ENCODE results near the gene CYB5D1.

Gene CYB5D1

DNA sequence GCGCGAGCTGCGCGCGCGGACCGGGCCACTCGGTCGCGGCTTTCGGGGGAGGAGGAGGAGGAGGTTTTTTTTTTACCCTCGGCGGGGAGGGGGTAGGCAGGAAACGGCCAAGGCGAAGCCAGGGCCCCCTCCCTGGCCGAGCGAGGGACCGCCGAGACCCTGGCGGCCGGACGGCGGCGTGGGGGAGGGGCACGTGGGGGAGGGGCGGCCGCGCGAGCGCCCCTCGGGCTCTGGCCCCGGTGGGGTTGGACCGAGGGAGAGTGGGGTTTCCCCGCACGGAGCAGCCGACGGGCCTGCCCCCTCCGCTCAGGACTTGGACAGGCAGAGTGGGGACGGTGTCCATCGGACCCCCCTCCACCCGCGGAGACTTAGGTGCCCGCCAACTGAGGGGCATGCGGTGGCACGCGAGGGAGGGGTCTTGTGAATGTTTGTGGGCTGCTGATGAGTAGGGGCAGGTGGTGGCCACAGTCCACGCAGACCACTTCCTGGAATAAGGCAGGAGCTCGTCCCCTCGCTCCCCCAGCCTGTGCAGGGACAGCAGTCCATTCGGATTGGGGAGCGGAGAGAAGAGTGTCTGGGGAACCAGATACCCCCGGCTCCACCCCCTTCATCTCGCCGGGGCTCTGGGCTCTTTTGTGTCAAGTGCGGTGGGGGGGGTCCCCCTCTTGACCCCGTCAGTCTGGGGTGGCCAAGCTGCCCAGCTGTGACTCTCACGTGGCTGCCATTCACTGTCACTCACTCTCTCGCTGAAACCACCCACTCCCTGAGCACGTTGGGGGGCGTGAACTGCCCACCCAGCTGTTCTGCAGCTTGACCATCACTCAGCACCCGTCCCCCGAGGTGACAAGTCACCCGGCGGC, 27.8 kb downstream of the CYB5D1 start:
- H3K4me1 ChIP-seq (ENCODE audit: insufficient read depth, insufficient read length): peaks cover 5% of the 10 kb centered on the region
- TF ChIP-seq ZNF274 (IDR thresholded peaks at IDR 0.05; ENCODE audit: low read depth, low read length) (no peak), YY1 (IDR thresholded peaks at IDR 0.05; ENCODE audit: insufficient read depth, insufficient read length) (no peak), SUZ12 (IDR thresholded peaks at IDR 0.05; ENCODE audit: extremely low read depth, insufficient read depth, insufficient read length) (no peak)

DNA sequence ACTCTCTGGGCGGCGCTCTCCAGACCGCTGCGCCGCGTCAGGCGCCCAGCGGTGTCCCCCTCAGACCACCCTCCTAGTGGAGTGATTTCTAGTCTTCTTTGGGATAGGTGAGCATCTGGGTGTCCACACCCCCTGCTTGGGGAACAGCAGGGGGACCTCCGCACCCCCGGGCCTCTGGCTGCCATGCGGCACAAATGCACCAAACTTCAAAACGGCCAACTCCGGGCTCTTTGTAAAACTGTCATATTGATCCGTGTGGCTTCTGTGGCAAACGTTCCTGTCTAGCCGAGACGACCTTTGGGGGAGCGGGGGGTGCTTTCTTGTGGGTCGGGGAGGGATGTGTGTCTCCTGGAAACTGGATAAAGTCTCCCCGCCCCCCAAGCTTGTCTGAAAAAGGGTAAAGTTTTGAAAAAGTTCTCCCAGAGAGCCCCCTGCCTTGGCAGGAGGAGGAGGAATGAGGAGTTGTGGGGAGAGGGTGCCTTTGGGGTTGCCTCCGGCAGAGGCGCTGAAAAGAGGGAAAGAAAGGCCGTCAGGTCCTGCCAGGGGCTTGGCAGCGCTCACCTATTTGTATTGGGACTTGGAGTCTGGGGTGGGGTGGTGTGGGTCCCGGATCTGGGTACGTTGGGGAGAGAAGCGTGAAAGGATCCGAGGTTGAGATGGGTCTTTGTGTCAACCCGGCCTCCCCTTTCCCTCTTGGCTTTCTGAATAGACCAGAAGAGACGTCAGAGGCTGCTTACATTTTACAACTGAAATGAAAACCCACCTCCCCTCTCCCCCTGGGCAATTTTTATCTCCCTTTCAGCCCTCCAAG, 28.6 kb downstream of the CYB5D1 start:
- peak overlapping the region; percentile 79 for H3K9ac ChIP-seq (ENCODE audit: insufficient read length, low read depth)
- peaks cover 5% of the 10 kb centered on the region for H3K4me1 ChIP-seq (ENCODE audit: insufficient read depth, insufficient read length)
- no peak for TF ChIP-seq ZNF274 (IDR thresholded peaks at IDR 0.05; ENCODE audit: low read depth, low read length)
- no peak for TF ChIP-seq SUZ12 (IDR thresholded peaks at IDR 0.05; ENCODE audit: extremely low read depth, insufficient read depth, insufficient read length)
- TF ChIP-seq YY1 (IDR thresholded peaks at IDR 0.05; ENCODE audit: insufficient read depth, insufficient read length): no peak
- no peaks in the 10 kb centered on the region for H3K9me3 ChIP-seq (ENCODE audit: insufficient read depth, low read length)
- DNase-seq (ENCODE audit: low read depth, low spot score): no peak
- H3K27me3 ChIP-seq (ENCODE audit: insufficient read depth, insufficient read length): no peaks in the 10 kb centered on the region
- peaks cover 19% of the 10 kb centered on the region for H3K36me3 ChIP-seq (ENCODE audit: insufficient read depth, insufficient read length, low read length)
- peak overlapping the region; percentile 67 for H3K4me3 ChIP-seq (ENCODE audit: insufficient read length, low read depth)

More for the DNA sequence above, 27.8 kb downstream of the CYB5D1 start:
- H3K27me3 ChIP-seq (ENCODE audit: insufficient read depth, insufficient read length): no peaks in the 10 kb centered on the region
- DNase-seq (ENCODE audit: low read depth, low spot score): no peak
- H3K36me3 ChIP-seq (ENCODE audit: insufficient read depth, insufficient read length, low read length): peaks cover 18% of the 10 kb centered on the region
- peak overlapping the region; percentile 79 for H3K9ac ChIP-seq (ENCODE audit: insufficient read length, low read depth)
- H3K9me3 ChIP-seq (ENCODE audit: insufficient read depth, low read length): no peaks in the 10 kb centered on the region
- H3K4me3 ChIP-seq (ENCODE audit: insufficient read length, low read depth): peak overlapping the region; percentile 67

DNA sequence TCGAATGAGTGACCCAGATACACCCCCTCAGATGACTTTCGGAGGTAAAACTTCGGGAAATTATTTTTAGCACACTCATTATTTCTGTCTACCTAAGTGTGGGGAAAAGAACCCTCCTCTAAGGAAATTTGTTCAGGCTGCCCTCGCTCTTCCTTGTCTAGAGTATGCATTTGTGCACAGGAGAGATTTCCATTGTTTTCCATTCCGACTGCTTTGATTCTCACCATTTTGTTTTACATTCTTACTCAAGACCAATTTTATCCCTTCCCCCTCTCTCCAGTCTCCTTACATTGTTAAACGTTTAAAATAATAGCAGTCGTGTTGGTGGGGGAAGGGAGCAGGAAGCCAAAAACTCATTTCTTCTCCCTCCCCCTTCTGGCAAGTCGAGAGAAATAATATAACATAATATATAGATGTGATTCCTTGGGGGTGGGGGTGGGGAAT, 29.3 kb downstream of the CYB5D1 start:
- peak overlapping the region; percentile 50 for H3K9ac ChIP-seq (ENCODE audit: insufficient read length, low read depth)
- no peaks in the 10 kb centered on the region for H3K9me3 ChIP-seq (ENCODE audit: insufficient read depth, low read length)
- TF ChIP-seq SUZ12 (IDR thresholded peaks at IDR 0.05; ENCODE audit: extremely low read depth, insufficient read depth, insufficient read length) (no peak), YY1 (IDR thresholded peaks at IDR 0.05; ENCODE audit: insufficient read depth, insufficient read length) (no peak), ZNF274 (IDR thresholded peaks at IDR 0.05; ENCODE audit: low read depth, low read length) (no peak)
- H3K4me1 ChIP-seq (ENCODE audit: insufficient read depth, insufficient read length): peaks cover 5% of the 10 kb centered on the region
- no peaks in the 10 kb centered on the region for H3K27me3 ChIP-seq (ENCODE audit: insufficient read depth, insufficient read length)
- H3K4me3 ChIP-seq (ENCODE audit: insufficient read length, low read depth): peak overlapping the region; percentile 67
- H3K36me3 ChIP-seq (ENCODE audit: insufficient read depth, insufficient read length, low read length): peaks cover 22% of the 10 kb centered on the region
- no peak for DNase-seq (ENCODE audit: low read depth, low spot score)

DNA sequence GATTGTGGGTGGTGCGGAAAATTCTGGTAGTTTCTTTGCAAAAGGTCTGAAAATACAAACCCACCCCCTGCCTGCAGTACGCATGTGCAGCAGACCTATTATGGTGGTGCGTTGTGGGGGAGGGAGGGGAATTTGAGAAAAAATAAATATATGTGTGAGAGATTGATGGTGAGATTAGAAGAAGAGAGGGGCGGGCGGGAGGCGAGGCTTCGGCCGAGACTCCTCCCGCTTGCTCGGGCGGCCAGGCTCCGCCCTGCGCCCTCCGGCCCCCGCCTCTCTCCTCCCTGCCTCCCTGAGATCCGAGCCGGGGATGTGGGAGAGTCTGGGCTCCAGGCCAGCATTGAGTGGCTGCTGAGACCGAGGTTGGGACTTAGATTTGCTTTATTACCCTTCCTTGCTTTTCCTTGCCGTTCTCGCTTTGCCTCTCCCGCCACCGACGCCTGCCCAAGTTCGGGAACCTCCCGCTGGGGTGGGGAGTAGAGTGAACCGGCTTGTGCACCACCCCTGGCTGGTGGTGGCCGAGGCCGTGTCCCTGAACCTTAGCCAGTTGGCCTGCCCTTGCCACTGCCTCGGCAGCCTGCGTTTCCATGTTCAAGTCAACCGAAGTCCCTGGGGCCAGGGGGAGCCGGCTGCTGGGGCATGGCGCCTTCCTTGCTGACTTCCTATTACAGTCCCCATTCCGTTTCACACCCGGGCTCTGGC, 29.8 kb downstream of the CYB5D1 start:
- Histone ChIP-seq H3K36me3 (ENCODE audit: insufficient read depth, insufficient read length, low read length) (peaks cover 22% of the 10 kb centered on the region), H3K4me1 (ENCODE audit: insufficient read depth, insufficient read length) (peaks cover 5% of the 10 kb centered on the region), H3K9ac (ENCODE audit: insufficient read length, low read depth) (peak overlapping the region; percentile 79), H3K27me3 (ENCODE audit: insufficient read depth, insufficient read length) (no peaks in the 10 kb centered on the region), H3K9me3 (ENCODE audit: insufficient read depth, low read length) (no peaks in the 10 kb centered on the region), H3K4me3 (ENCODE audit: insufficient read length, low read depth) (peak overlapping the region; percentile 35)
- TF ChIP-seq YY1 (IDR thresholded peaks at IDR 0.05; ENCODE audit: insufficient read depth, insufficient read length): no peak
- TF ChIP-seq ZNF274 (IDR thresholded peaks at IDR 0.05; ENCODE audit: low read depth, low read length): no peak
- TF ChIP-seq SUZ12 (IDR thresholded peaks at IDR 0.05; ENCODE audit: extremely low read depth, insufficient read depth, insufficient read length): no peak
- DNase-seq (ENCODE audit: low read depth, low spot score): no peak

DNA sequence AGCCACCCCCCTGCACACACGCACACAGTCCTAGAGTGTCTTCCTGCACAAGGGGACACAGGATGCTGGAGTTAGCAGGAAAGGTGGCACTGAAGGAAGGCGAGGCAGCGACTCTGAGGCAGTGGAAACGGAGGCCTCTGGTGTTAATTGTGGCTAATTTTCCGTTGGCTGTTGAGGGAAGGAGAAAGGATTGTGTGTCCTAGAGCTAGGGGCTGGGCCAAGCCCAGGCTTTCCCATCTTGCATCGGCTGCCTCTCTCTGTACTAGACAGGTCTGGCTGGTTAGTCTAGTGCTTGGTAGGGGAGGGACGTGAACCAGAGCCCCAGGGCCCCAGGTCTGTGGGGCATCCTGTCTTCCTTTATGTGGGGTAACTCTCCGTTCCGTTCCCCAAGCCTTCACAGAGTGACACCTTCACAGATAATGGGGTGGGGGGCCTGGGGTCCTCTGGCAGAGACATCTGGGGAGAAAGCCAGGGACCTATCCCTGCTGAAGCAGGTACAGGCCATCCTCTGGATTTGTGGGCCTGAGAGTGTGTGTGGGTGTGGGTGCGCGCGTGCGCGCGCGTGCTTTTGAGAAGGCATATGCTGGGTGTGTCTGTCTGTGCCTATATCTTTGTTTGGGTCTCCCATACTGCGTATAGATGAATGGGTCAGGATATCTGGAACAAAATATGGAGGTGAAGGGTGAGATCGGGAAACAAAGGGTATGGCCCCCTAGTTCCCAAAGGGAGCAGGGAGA, 30.5 kb downstream of the CYB5D1 start, which contains the start of gene CHD3:
TSS of gene CHD3 (plus strand) at position 606 of the 737 bp plus-strand sequence. CDS start 212 bp downstream, outside the sequence.
- Histone ChIP-seq H3K9me3 (ENCODE audit: insufficient read depth, low read length) (no peaks in the 10 kb centered on the region), H3K4me3 (ENCODE audit: insufficient read length, low read depth) (peak within 1 kb of the TSS; percentile 35), H3K36me3 (ENCODE audit: insufficient read depth, insufficient read length, low read length) (peaks cover 19% of the 10 kb centered on the region), H3K9ac (ENCODE audit: insufficient read length, low read depth) (peak within 1 kb of the TSS; percentile 79), H3K27me3 (ENCODE audit: insufficient read depth, insufficient read length) (no peaks in the 10 kb centered on the region), H3K4me1 (ENCODE audit: insufficient read depth, insufficient read length) (peaks cover 5% of the 10 kb centered on the region)
- no peak for DNase-seq (ENCODE audit: low read depth, low spot score)
- TF ChIP-seq ZNF274 (IDR thresholded peaks at IDR 0.05; ENCODE audit: low read depth, low read length) (no peak), YY1 (IDR thresholded peaks at IDR 0.05; ENCODE audit: insufficient read depth, insufficient read length) (no peak), SUZ12 (IDR thresholded peaks at IDR 0.05; ENCODE audit: extremely low read depth, insufficient read depth, insufficient read length) (no peak)
